Keratinocyte (primary cell): ENCODE measurements around the gene CDC42EP5. TPM values are rescaled to one million over a fixed set of nuclear protein-coding genes. Genes with fewer than 3 reads are reported as not detected.

Experiments used
- DNase-seq: peaks from one replicate; pipeline ENCODE4 v3.0.0-alpha.2; 2011; ENCODE audit warnings: low read depth, missing footprints, low spot score
- FAIRE-seq: peaks from 2 replicates; lab custom pipeline; 2011; peaks lifted over from hg19 to GRCh38; lab: Jason Lieb, UNC
- H2AFZ ChIP-seq: 2 replicates; pipeline ENCODE4 v1.6.0; 2012; ENCODE audit warnings: low read length, control low read depth, inconsistent platforms; ENCODE audit not compliant: control insufficient read depth
- H3K27ac ChIP-seq: 2 replicates; pipeline ENCODE4 v1.5.1; 2011; ENCODE audit warnings: low read length; ENCODE audit not compliant: control insufficient read depth, insufficient read depth
- H3K27me3 ChIP-seq: 3 replicates; pipeline ENCODE4 v1.6.0; 2011; ENCODE audit warnings: low read length; ENCODE audit not compliant: control insufficient read depth, insufficient read depth; ENCODE audit errors: extremely low read depth
- H3K36me3 ChIP-seq, 2 experiments: 2 replicates in 1 of 2; 3 replicates in 1 of 2; pipeline ENCODE4 v1.5.1; 2011; ENCODE audit warnings: low read length in 2 of 2, mild to moderate bottlenecking in 1 of 2; ENCODE audit not compliant: control insufficient read depth in 2 of 2, insufficient read depth in 2 of 2; ENCODE audit errors: extremely low read depth in 1 of 2
- H3K4me1 ChIP-seq: 3 replicates; pipeline ENCODE4 v1.5.1; 2011; ENCODE audit warnings: low read length; ENCODE audit not compliant: control insufficient read depth, insufficient read depth; ENCODE audit errors: extremely low read depth
- H3K4me2 ChIP-seq: 3 replicates; pipeline ENCODE4 v1.6.0; 2011; ENCODE audit warnings: low read depth, low read length; ENCODE audit not compliant: control insufficient read depth, insufficient read depth; ENCODE audit errors: extremely low read depth
- H3K4me3 ChIP-seq, 3 experiments: fragments of 200-600 bp in 1 of 3; sonication (generic) in 1 of 3; 2 replicates in 2 of 3; 3 replicates in 1 of 3; pipeline ENCODE4 v1.5.1; 2011 to 2016; ENCODE audit warnings: low read length in 3 of 3, mild to moderate bottlenecking in 3 of 3, control low read depth in 2 of 3, inconsistent platforms in 1 of 3, low read depth in 1 of 3, mixed read lengths in 1 of 3, mixed run types in 1 of 3, moderate library complexity in 1 of 3; ENCODE audit not compliant: control insufficient read depth in 2 of 3, insufficient read depth in 2 of 3; ENCODE audit errors: extremely low read depth in 1 of 3
- H3K79me2 ChIP-seq: 2 replicates; pipeline ENCODE4 v1.6.0; 2012; ENCODE audit warnings: low read length; ENCODE audit not compliant: control insufficient read depth, insufficient read depth
- H3K9ac ChIP-seq: 3 replicates; pipeline ENCODE4 v1.6.0; 2011; ENCODE audit warnings: low read length; ENCODE audit not compliant: control insufficient read depth, insufficient read depth; ENCODE audit errors: extremely low read depth
- H3K9me1 ChIP-seq: 3 replicates; pipeline ENCODE4 v1.6.0; 2011; ENCODE audit warnings: low read length; ENCODE audit not compliant: control insufficient read depth, insufficient read depth; ENCODE audit errors: extremely low read depth
- H3K9me3 ChIP-seq: 2 replicates; pipeline ENCODE4 v1.5.1; 2012; ENCODE audit warnings: low read depth, low read length; ENCODE audit not compliant: control insufficient read depth
- H4K20me1 ChIP-seq: 3 replicates; pipeline ENCODE4 v1.6.0; 2011; ENCODE audit warnings: low read length; ENCODE audit not compliant: control insufficient read depth, insufficient read depth; ENCODE audit errors: extremely low read depth
- EZH2 ChIP-seq: IDR thresholded peaks from one replicate; pipeline ENCODE4 v1.6.1; 2012; ENCODE audit warnings: inconsistent platforms, mild to moderate bottlenecking, low read length, moderate library complexity
- dilution Hi-C: fragments of 300-500 bp; cut with MboI; formaldehyde crosslinking; loops from one replicate; pipeline ENCODE4 v1.7.0; 2020; ENCODE audit warnings: low sequenced_read_pairs; ENCODE audit not compliant: extremely low pct_ligation_motif_present
- polyA plus RNA-seq, 5 experiments: library from polyadenylated mRNA; depleted of rRNA in 3 of 5; stranded (reverse) in 3 of 5; stranded (forward) in 1 of 5; unstranded in 1 of 5; fragments of >200 nt; gene quantifications; 1 replicate in 1 of 5; 2 replicates in 3 of 5; 3 replicates in 1 of 5; pipeline versions ENCODE4 v1.2.1 to v1.2.3, GENCODE V29; 2011 to 2012; ENCODE audit warnings: missing spikeins in 2 of 5, low read depth in 1 of 5, low replicate concordance in 1 of 5
- TF ChIP-seq, protein P1 (sequence below), 3 experiments: IDR thresholded peaks in 1 of 3; conservative IDR thresholded peaks in 1 of 3; optimal IDR thresholded peaks in 1 of 3; 2 replicates in 2 of 3; 3 replicates in 1 of 3; pipeline versions ENCODE3 to v1.5.1; 2011; ENCODE audit warnings: low read length in 3 of 3, mild to moderate bottlenecking in 3 of 3, moderate library complexity in 2 of 3, control low read depth in 1 of 3, inconsistent platforms in 1 of 3; ENCODE audit not compliant: insufficient read depth in 2 of 3; ENCODE audit errors: extremely low read depth in 1 of 3

The CDC42EP5 gene
- polyA plus RNA-seq, 1 donor (not counting 4 experiments of a cell fraction or from before 2014, with no cell fraction given), result 8.6 TPM

- Histone ChIP-seq H3K4me3 (peak overlapping the region; percentile 48 to 72 (median 60)), H3K27me3 (no peaks in the 10 kb centered on the region), H3K4me1 (peaks cover 7% of the 10 kb centered on the region), H2AFZ (no peak overlapping the region), H3K9ac (peak overlapping the region; percentile 74), H3K27ac (peak overlapping the region; percentile 87), H3K36me3 (peaks cover 13 to 28% of the 10 kb centered on the region in 2 experiments), H3K79me2 (peaks cover 38% of the 10 kb centered on the region), H3K9me3 (no peaks in the 10 kb centered on the region), H4K20me1 (peaks cover 10% of the 10 kb centered on the region), H3K9me1 (no peaks in the 10 kb centered on the region), H3K4me2 (peak overlapping the region; percentile 77)
- no peak for TF ChIP-seq EZH2
- TF ChIP-seq, protein P1, sequence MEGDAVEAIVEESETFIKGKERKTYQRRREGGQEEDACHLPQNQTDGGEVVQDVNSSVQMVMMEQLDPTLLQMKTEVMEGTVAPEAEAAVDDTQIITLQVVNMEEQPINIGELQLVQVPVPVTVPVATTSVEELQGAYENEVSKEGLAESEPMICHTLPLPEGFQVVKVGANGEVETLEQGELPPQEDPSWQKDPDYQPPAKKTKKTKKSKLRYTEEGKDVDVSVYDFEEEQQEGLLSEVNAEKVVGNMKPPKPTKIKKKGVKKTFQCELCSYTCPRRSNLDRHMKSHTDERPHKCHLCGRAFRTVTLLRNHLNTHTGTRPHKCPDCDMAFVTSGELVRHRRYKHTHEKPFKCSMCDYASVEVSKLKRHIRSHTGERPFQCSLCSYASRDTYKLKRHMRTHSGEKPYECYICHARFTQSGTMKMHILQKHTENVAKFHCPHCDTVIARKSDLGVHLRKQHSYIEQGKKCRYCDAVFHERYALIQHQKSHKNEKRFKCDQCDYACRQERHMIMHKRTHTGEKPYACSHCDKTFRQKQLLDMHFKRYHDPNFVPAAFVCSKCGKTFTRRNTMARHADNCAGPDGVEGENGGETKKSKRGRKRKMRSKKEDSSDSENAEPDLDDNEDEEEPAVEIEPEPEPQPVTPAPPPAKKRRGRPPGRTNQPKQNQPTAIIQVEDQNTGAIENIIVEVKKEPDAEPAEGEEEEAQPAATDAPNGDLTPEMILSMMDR (optimal IDR thresholded peaks at IDR 0.05 in 1 of 3, IDR thresholded peaks at IDR 0.05 in 1 of 3, conservative IDR thresholded peaks at IDR 0.05 in 1 of 3; ENCODE audit: extremely low read depth in 1 of 3, insufficient read depth in 2 of 3, low read length in 3 of 3), result peak; percentile 10 to 49 (median 28)
- DNase-seq (no peak), FAIRE-seq (no peak)
- dilution Hi-C loops, result no loop called here
Measured at GRCh38 chr19:54462655-54463530, 10.2 kb downstream of the CDC42EP5 start.

GRCh38 chr19:54462047-54462654 is 10.9 kb downstream of the CDC42EP5 start:
- H3K4me2 ChIP-seq, result peak overlapping the region; percentile 77
- peak overlapping the region; percentile 48 to 72 (median 60) for H3K4me3 ChIP-seq
- H3K36me3 ChIP-seq, result peaks cover 21 to 34% of the 10 kb centered on the region in 2 experiments
- no peak for DNase-seq
- peaks cover 7% of the 10 kb centered on the region for H3K4me1 ChIP-seq
- peaks cover 10% of the 10 kb centered on the region for H4K20me1 ChIP-seq
- dilution Hi-C loops, result no loop called here
- peaks cover 43% of the 10 kb centered on the region for H3K79me2 ChIP-seq
- no peak overlapping the region for H2AFZ ChIP-seq
- no peaks in the 10 kb centered on the region for H3K27me3 ChIP-seq
- no peaks in the 10 kb centered on the region for H3K9me3 ChIP-seq
- TF ChIP-seq EZH2, result no peak
- TF ChIP-seq, protein P1 (optimal IDR thresholded peaks at IDR 0.05 in 1 of 3, IDR thresholded peaks at IDR 0.05 in 1 of 3, conservative IDR thresholded peaks at IDR 0.05 in 1 of 3; ENCODE audit: extremely low read depth in 1 of 3, insufficient read depth in 2 of 3, low read length in 3 of 3), result no peak
- peak overlapping the region; percentile 87 for H3K27ac ChIP-seq
- no peaks in the 10 kb centered on the region for H3K9me1 ChIP-seq
- FAIRE-seq, result no peak
- H3K9ac ChIP-seq, result peak overlapping the region; percentile 74
